ENCODE data around the gene GTF3C2. TPM values are rescaled to one million over a fixed set of nuclear protein-coding genes. Genes with fewer than 3 reads are reported as not detected.

The GTF3C2 gene
- total and polyA plus RNA-seq, 2 of the 13 experiments (the other 11 are each of a cell fraction or from before 2014, with no cell fraction given), result 77.5 to 130 TPM

DNA sequence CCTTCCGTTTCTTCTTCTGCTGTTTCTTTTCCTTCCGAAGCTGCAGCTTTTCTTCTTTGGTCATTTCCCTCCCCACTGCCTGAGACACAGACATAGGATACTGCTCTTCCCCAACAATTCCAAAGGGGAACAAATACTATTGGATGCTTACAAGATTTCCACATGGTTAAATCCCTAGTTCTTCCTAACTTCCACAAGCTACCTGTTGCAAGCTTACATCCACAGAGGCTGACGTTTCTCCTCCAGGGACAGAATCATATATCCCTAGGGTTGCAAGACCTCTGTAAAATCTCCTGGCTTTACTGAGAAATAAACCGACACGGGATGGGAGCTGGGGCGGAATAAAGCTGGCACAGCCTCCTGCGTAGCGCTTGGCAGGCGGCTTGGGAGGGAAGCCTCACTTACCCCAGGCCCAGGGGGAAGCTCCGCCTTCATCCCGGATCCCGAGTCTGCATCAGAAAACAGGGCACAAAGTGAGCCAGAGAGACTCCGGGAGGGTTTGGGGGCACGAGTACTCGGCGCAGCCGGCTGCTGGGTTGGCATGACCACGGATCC, 13.0 kb upstream of the GTF3C2 start (continued):
- TF ChIP-seq, protein P1, sequence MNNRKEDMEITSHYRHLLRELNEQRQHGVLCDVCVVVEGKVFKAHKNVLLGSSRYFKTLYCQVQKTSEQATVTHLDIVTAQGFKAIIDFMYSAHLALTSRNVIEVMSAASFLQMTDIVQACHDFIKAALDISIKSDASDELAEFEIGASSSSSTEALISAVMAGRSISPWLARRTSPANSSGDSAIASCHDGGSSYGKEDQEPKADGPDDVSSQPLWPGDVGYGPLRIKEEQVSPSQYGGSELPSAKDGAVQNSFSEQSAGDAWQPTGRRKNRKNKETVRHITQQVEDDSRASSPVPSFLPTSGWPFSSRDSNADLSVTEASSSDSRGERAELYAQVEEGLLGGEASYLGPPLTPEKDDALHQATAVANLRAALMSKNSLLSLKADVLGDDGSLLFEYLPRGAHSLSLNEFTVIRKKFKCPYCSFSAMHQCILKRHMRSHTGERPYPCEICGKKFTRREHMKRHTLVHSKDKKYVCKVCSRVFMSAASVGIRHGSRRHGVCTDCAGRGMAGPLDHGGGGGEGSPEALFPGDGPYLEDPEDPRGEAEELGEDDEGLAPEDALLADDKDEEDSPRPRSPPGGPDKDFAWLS (CRISPR knock-in tag; IDR thresholded peaks at IDR 0.05; ENCODE audit: borderline replicate concordance), result no peak
- TF ChIP-seq HOXA9 (CRISPR knock-in tag; IDR thresholded peaks at IDR 0.05; ENCODE audit: borderline replicate concordance), result 0 out of 2 replicates have a peak, but pooled peaks have one; percentile 48
- no peak for TF ChIP-seq ETV6 (CRISPR knock-in tag; conservative IDR thresholded peaks at IDR 0.05)
- TF ChIP-seq, protein P2, sequence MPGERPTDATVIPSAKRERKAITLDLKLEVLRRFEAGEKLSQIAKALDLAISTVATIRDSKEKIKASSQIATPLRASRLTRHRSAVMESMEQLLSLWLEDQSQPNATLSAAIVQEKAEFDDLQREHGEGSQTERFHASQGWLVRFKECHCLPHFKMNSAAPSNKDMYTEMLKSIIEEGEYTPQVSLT (CRISPR knock-in tag; IDR thresholded peaks at IDR 0.05; ENCODE audit: borderline replicate concordance, low read depth), result 0 out of 2 replicates have a peak, but pooled peaks have one; percentile 31
- no peak for TF ChIP-seq FOXK1 (CRISPR knock-in tag; IDR thresholded peaks at IDR 0.05; ENCODE audit: borderline replicate concordance, low read depth)
- no peak for TF ChIP-seq RBM39 (IDR thresholded peaks at IDR 0.05; ENCODE audit: low read depth, low read length, poor library complexity, severe bottlenecking)
- peak; percentile 59; the same call in 1 of the 2 replicates for TF ChIP-seq ZSCAN12 (CRISPR knock-in tag; IDR thresholded peaks at IDR 0.05)
- TF ChIP-seq ZNF891 (CRISPR knock-in tag; IDR thresholded peaks at IDR 0.05), result no peak
- TF ChIP-seq ZFAT (CRISPR knock-in tag; conservative IDR thresholded peaks at IDR 0.05), result 0 out of 2 replicates have a peak, but pooled peaks have one; percentile 4
- TF ChIP-seq GABPA (IDR thresholded peaks at IDR 0.05; ENCODE audit: low read depth, low read length), result no peak
- no peak for TF ChIP-seq GABPA (CRISPR knock-in tag; IDR thresholded peaks at IDR 0.05; ENCODE audit: low read depth)
- TF ChIP-seq ZNF446 (CRISPR knock-in tag; IDR thresholded peaks at IDR 0.05), result no peak; the same call in none of the 2 replicates
